Measurements from ENCODE around the gene RPS5.
A peak's percentile ranks its signal among the peaks of the same experiment; 100 is the strongest.
"Not testable (repeated sequence)": the region's sequence is repeated elsewhere in the genome, so short reads cannot be mapped to it uniquely, and the experiment has no call there.

The RPS5 gene

DNA sequence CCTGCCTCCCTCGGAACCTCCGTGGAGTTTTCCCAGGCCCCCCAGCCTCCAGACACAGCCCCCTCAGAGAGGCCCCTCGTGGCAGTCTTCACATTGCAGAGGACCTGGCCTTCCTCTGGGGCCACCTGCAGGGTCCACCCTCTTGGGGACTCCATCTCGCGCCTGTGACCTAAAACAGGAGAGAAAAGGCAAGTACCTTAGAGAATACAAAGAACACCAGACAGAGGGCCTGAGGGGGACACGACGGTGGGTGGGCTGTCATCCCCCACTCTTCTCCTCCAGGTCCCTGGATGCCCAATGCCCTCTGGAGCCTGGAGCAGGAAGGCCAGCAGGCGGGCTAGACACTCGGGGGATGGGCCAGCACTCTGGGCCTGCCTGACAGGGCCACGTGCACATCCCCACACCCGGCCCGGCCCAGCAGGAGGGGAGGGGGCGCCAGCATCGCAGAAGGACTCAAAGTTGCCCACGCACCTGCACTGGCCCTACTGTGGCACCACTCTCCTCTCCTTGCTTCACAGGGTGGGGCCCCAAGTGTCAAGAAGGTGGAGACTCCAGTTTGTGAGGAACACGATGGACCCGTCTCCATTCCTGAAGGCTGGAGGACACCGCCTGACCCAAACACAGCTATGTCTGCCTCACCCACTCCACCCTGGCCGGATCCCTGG, 29.5 kb upstream of the RPS5 start:
- no peak for DNase-seq

DNA sequence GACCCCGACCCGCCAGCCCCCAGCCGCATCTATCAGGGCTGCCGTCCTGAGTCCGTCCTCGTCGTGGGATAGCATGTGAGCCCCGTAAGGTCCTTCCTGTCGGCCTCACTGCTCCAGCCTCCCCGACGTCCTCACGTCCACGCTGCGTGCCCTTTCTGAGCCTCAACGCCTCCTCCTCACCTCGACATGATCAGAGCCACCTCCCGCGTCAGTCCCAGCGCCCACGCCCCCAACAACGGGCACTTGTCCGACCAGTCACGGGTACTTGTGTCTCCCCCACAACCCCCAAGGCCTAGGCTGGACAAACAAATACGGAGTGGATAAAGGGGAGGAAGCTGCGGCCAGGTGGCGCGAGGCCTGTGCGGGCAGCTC, 25.2 kb upstream of the RPS5 start:
- no peak for DNase-seq

DNA sequence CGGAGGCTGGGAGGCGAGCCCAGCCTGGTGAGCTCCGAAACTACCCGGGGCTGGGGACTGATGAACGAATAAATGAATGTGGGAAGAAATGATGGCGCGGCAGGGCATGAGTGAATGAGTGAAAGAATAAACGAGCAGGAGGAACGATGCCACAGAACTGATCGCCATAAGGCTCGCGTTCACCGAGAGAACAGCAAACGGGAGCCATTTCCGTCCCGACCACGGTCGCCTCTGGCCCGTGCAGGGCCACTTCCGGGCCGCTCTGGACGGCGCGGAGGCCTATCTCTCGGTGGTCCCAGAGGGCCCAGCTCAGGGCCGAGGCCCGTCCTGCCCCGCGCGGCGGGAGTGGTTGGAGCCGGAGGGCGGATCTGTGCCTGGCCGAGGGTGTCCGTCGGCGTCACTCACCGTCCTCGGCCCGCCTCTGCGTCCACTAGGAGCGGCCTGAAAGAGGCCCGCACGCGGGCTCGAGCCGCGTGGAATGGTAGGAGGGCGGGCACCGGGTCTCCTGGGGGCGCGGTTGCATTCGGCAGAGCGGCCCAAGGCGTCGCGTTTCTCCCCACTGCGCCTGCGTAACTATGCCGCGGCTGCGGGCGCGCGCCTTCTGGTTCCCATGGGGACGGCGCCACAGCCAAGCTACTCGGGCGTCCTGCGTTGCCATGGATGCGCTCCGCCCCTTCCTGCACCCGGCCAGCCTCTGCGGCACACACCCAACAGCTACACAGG, 24.6 kb upstream of the RPS5 start, which contains the start of gene ZNF497:
Gene ZNF497, minus strand, starts transcription at position 480 of the 723 bp plus-strand sequence. CDS start 5,116 bp downstream, outside the sequence.
- peak; percentile 93 for DNase-seq

DNA sequence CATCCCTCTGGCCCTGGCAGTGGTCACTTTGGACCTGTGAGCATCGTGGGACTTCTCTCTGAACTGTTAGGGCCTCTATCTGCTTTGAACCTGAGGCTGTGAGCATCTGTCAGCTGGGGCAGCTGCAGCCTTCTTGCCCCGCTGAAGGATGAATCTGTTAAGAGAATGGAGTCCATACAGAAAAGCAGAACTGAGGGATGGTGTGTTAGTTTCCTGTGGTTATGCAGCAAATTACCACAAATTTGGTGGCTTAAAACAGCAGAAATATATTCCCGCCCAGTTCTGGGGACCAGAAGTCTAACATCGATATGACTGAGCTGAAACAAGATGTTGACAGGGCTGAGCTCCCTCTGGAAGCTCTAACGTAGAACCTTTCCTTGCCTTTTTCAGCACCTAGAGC, 22.9 kb upstream of the RPS5 start:
- DNase-seq = no peak

DNA sequence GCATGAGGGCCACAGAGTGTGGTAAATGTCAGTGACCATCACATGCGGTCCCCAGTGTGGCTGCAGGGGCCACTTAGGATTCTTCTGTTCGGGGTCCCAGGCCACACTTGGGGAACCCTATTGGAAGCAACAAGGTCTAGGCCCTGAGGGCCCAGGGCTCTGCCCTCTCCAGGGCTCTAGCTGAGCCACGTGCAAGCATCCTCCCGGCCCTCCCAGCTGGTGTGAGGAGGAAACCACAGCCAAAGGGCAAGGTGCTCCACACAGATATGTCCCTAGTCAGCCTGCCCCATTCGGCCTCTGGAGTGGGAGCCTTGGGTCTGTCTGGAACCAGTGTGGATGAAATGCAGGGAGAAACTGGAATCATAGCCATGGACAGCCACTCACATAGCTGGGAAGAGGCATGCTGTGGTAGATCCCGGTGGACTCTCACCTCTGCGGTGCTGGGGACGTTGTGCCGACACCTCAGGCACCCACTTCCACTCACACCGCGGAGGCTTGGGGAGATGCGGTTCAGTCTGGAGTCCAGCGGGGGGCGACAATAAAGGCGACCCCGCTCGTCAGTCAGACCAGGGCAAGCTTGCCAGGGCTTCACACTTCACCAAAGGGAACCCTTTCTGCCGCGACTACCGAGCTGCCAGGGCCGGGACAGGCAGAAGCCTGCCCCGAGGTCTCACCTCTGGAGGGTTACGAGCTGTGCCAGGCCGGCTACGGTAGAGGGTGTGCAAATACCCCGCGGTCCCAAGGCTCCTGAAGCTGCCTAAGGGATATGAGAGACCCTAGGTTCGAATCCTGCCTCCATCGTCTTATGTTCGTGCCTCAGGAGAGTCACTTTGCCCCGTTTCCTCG, 20.3 kb upstream of the RPS5 start:
- DNase-seq = no peak

DNA sequence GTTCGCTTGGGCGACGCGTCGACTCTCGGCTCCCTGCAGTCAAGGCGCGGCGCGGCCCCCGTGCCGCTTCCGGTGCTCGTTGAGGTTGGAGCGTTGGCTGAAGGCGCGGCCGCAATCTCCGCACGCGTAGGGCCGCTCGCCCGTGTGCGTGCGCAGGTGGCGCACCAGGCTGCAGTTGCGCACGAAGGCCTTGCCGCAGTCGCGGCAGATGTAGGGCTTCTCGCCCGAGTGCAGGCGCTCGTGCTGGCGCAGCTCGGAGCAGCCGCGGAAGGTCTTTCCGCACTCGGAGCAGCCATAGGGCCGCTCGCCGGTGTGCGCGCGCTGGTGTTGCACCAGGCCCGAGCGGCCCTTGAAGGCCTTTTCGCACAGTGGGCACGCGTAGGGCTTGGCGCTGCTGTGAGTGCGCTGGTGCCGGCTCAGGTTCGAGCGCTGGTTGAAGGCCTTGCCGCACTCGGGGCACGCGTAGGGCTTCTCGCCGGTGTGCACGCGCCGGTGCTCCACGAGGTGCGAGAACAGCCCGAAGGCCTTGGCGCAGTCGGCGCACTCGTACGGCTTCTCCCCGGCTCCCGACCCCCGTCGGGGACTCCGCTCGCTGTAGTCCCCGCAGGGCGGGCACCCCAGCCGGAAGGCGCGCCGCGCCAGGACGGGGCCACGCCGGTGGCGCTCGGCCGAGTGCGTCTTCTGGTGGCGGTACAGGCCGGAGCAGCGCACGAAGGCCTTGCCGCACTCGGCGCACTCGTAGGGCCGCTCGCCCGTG, 19.2 kb upstream of the RPS5 start:
- no peak for DNase-seq

DNA sequence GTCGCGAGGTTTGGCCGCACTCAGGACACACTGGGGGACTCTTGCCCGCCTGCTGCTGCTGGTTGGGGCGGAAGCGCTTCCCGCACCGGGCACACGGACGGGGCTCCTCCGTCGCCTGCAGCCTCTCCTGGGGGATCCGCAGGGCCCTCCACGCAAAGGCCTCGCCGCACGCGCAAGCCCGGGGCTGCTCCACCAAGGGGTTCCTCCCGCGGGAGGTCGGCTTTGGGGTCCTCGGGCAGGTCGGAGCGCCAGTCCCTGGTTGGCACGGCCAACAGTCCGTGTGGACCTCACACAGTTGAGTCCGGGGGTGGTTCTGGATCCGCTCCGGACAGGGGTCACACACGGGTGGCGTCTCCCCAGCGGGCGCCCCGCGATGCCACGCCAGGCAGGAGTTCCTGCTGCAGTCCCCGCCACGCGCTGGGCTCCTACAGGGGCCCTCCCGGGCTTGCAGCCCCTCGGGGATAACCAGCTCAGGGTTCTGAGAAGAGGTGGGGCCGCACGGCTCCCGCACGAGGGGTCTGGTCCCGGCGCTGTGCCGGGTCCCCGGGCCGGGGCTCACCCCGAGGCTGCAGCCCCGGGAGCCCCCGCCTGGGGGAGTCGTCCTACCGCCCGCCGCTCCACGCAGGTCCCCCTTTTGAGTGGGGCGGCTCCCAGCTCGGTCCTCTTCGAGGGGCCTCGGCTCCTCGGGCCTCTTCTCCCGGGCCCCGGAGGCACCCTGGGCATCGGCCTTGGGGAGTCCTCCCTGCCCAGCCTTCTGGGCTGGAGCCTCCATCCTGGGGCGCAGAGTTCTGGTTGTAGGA, 18.3 kb upstream of the RPS5 start:
- DNase-seq = no peak

DNA sequence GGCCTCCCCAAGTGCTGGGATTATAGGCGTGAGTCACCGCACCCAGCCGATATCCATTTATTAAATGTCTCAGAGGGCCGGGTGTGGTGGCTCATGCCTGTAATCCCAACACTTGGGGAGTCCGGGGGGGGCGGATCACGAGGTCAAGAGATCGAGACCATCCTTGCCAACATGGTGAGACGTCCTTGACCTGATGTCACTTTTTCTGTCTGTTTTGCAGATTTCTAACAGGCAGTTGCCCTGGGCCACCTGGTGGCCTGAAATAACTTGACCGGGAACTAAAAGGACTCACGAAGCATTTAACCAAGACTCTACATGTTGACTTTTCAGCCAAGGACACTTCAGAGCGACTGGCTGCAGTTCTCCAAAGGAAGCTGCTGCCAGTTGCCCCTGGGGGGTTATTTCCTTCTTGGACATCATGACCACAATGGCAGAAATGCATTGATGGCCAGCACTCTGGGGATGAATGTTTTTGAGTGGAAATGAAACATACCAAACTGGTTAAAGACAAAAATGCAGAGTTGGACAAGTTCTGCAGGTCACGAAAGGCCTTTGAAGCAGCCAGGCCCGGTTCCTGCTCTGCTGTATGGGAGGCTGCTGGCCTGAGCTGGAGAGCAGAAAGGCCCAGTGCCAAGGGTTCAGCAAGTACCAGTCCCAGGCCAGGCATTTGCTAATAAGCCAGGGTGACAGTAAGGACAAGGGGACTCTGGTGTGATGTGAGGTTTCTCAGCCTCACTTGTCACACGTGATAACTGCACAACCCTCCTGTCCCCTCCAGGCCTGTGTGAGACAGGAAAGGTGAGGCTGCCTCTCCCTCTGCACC, 14.5 kb upstream of the RPS5 start:
- DNase-seq = no peak

DNA sequence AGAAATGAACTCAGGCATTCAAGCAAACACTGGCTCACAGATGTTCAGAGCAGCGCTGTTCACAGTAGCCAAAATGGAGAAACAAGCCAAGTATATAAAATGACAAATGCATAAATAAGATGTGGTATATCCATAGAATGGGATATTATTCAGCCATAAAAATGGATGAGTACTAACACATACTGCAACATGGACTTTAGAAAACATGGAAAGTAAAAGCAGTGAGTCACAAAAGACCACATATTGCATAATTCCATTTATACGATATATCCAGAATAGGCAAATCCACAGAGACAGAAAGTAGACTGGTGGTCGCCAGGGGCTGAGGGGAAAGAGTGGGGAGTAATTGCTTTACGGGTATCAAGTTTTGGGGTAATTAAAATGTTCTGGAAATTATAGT, 12.9 kb upstream of the RPS5 start:
- no peak for DNase-seq

DNA sequence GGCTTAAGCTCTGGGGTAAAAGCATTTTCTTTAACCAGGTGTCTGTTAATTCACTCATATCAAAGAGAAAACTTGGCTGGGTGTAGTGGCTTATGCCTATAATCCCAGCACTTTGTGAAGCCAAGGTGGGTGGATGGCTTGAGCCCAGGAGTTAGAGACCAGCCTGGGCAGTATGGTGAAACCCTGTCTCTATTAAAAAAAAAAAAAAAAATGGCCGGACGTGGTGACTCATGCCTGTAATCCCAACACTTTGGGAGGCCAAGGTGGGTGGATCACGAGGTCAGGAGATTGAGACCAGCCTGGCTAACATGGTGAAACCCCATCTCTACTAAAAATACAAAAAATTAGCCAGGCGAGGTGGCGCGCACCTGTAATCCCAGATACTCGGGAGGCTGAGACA, 10.3 kb upstream of the RPS5 start:
- DNase-seq = not testable (repeated sequence)

DNA sequence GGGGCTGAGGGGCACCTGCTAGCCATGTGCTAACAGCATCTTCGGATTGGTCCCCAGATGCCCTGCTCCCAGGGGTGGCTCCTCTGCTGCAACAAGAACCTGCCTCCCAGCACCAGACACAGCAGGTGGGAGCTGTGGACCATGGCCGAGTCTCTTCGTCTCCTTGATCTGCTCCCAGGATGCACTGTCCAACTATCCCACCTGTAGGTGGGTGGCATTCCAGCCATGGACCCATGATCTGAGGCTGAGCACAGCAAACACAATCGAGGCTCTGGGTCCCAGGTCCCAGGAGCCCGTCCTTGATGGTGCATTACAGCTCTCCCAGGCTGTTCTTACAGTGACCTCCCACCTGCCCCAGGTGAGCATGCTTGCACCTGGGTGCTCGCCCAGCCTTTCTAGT, 7.8 kb upstream of the RPS5 start:
- DNase-seq = no peak

DNA sequence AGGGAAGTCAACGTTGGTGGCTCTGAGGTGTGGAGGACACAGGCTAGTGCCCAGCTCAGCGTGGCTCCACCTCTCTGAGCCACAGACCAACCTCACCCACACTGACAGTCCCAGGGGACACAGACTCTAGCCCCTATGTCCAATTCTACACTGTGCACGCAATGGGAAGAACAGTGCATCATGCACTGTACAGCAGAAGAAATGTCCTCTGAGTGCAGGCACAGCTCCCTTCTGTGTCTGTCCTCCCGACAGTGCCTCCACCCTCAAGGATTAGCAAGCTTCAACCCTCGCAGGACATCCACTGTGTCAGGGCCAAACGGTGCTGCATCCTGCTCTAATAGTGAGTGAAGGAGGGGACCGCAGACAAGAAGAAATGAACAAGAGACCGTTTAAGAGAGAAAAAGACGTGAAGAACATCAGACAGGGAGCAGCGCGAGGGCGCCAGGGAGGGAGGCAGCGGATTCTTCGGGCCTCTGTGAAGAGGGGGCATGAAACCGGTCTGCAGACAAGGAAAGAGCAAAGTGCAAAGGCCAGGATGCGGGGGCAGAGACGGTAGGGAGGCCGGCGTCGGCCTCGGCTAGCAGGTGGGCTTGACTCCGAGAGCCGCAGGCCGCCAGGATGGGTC, 6.9 kb upstream of the RPS5 start:
- no peak for DNase-seq

DNA sequence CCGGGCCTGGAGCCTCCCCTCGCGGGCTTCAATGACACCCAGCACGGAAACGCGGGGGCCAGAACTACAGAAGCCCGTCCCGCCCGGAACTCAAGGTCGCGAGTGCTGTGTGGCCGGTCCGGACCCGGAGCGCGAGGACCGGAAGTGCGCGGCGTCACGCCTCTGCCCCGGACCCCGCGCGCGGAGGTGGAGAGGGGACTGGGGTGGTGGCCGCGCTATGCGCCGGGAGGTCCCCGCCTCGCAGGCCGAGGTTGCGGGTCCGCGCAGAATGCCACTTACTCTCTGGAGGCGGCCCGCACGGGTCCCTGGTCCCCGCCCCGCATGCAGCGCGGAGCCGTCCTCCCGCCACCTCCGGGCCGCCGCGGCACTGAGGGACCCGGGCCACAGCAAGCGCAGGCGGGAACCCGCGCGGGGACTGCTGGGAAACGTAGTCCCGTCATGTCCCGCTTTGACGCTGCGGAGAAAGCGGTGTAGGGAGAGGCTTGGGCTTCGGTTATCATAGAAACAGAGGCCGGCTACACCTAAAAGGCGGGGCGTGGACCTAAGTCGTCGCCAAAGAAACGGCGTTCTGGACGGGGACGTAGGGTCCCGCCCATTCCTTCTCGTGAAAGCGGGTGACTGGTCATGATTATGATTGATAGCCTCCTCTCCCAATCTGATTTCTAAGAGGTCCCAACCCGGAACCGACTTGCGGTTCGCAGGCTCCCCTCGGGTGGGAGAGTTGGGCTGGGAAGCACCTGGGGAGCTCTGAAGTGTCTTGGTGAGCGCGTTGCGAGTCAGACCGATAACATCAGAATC, 6.2 kb upstream of the RPS5 start, which contains the start of gene ZNF837:
Gene ZNF837, minus strand, starts transcription at position 369 of the 798 bp plus-strand sequence. CDS start 11,698 bp downstream, outside the sequence.
- DNase-seq = peak; percentile 99

DNA sequence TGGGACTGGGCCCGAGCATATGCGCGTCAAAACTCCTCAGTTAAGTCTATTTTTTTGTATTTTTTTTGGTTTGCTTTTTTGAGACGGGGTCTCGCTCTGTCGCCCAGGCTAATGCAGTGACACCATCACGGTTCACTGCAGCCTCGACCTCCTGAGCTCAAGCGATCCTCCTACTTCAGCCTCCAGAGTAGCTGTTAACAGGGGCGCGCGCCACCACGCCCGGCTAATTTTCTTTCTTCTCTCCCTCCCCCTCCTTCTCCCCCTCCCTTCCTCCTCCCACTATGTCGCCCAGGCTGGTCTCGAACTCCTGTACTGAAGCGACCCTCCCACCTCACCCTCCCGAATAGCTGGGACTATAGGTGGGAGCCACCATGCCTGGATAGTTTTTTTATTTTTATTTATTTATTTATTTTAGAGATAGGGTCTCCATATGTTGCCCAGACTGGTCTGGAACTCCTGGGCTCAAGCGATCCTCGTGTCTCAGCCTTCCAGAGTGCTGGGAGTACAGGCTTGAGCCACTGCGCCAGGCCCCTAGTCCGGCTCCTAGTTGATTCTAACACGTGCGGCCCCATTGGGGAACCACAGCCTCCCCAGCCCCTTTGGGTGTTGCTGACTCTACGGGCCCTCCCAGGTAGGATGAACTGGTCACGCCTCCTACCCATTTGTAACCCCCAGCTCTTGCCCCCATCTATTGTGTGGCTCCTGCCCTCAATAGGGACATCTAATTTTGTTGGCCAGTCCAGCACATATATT, 5.4 kb upstream of the RPS5 start:
- DNase-seq = no peak

DNA sequence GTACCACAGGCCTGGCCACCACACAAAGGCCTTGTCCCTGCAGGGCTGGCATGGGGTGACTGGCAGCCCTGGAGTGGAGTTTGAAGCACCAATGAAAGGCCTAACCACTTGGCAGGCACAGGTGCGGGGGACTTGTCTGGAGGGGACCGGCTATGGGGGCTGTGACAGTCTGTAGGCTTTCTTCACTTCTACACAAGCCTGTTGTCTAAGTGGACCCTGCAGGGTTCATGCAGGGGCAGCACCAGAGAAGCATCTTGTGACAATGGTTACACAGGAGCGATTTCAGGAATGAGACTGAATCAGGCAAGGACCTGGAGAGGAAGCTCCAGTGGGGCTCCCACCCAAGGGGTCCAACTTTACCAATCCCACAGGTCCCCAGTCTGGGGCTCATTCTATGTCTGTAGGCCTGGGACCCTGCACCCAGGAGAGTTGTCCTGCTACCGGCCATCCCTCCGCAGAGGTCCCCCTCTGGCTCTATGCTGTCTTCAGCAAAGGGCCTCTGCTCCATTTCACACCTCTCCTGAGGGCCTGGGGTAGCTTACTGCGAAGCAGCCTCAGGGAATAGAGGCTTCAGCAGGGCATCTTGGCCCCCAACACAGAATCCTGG, 4.0 kb upstream of the RPS5 start:
- no peak for DNase-seq

DNA sequence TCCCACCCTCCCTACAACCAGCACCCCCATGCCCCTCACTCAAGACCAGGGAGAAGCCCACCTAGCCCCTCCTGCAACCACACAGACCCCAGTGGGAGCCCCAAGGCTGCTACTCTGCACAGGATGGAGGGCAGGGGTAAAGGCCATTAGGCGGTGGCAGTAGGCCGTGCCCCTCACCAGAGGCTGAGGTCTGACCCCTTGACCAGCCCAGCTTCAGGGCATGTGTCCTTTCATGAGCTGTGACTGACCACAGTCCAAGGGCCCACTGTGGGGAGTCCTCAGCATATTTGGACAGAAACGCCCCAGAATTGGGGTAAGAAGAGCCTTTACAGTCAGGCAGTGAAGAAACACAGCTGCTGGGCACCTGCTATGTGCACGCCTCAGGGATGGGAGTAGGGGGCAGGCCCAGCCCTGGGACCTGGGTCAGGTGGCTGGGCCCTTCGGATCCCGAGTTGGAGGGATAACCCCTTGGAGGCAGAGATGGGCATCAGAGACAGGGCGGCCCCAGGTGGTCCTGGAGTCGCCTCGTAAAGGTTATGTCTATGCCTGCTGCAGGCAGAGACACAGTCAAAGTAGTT, 1.7 kb upstream of the RPS5 start:
- DNase-seq = no peak

DNA sequence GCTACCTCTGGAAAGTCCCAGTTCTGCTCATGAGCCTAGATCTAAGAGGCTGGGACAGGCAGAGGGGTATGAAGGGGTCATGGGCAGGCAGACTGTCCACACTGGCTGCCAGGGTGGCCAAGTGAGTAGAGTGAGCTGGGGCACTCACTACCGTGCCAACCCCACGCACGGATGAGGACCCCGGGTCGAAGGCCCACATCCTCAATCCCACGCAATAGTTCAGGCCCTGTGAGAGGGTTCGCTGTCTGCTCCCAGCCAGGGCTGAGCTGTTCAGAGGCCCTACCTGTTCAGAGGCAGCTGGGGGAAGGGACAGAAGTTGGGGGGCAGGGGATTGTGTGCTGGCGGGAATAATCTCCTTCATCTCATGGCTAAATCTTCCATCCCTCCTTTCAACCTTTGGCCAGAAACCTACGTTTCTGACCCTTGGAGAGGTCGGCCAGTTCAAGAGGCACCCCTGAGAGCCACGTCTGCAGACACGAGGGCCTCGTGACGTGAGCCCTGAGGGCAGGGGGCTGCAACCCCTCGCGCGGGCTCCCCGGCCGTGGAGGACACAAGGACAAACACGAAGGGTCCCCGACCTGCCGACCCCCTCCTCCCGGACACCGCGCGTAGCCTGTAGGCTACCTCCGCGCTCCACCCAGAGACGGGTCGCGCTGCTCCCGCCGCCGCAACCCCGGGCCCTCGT, 1.0 kb upstream of the RPS5 start:
- DNase-seq = no peak

Measured in NCI-H2107 (cell line).